ENCODE data around the gene TARS3.

DNA sequence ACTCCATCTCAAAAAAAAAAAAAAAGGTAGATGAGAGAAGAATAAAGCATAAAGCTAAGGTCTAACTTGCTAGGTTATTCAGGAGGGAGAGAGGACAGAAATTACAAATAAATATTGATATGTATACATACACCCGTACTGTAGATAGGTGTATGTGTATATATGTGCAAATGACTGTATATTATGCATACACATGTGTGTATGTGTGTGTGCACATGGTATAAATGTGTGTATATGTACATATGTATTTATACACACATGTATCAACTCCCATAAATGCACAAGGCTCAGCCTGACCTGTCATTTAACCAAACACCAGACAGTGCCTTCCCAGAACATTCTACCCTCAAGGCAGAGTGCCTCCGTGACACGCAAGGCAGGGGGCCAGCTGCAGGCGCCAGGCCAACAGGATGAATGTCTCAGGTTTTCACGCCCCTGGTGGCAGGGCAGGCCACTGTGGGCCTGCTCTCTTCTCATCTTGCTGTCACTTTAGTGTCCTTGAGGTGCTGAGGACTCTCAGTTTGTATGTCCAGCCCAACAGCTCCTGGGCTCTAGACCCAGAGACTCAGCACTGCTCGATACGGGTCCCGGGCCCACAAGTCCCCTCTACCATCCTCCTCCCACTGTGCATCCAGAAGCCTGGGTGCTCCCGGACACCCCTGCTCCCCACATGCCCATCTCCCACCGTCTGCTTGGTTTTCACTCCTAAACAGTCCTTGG lies 112.5 kb downstream of the TARS3 start:
- TF ChIP-seq, protein P1, sequence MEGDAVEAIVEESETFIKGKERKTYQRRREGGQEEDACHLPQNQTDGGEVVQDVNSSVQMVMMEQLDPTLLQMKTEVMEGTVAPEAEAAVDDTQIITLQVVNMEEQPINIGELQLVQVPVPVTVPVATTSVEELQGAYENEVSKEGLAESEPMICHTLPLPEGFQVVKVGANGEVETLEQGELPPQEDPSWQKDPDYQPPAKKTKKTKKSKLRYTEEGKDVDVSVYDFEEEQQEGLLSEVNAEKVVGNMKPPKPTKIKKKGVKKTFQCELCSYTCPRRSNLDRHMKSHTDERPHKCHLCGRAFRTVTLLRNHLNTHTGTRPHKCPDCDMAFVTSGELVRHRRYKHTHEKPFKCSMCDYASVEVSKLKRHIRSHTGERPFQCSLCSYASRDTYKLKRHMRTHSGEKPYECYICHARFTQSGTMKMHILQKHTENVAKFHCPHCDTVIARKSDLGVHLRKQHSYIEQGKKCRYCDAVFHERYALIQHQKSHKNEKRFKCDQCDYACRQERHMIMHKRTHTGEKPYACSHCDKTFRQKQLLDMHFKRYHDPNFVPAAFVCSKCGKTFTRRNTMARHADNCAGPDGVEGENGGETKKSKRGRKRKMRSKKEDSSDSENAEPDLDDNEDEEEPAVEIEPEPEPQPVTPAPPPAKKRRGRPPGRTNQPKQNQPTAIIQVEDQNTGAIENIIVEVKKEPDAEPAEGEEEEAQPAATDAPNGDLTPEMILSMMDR (IDR thresholded peaks at IDR 0.05; ENCODE audit: borderline replicate concordance, extremely low read depth, low read length, poor library complexity, severe bottlenecking): no peak
- no peak for TF ChIP-seq EZH2 (IDR thresholded peaks at IDR 0.05; ENCODE audit: borderline replicate concordance, low read depth, low read length, severe bottlenecking)

All from DND-41 (cell line).